Measurements from ENCODE around the gene ZNRF3. TPM values are rescaled to one million over a fixed set of nuclear protein-coding genes. Genes with fewer than 3 reads are reported as not detected.

Gene ZNRF3
- polyA plus RNA-seq, 1 donor (not counting 4 experiments of a cell fraction or from before 2014, with no cell fraction given): 2.6 TPM

GRCh38 chr22:28846994-28847393 lies 36.4 kb upstream of the ZNRF3 start:
- no peaks in the 10 kb centered on the region for H3K9me1 ChIP-seq (ENCODE audit: control insufficient read depth, extremely low read depth, insufficient read depth, low read length)
- no peak overlapping the region for H3K9ac ChIP-seq (ENCODE audit: control insufficient read depth, extremely low read depth, insufficient read depth, low read length)
- H2AFZ ChIP-seq (ENCODE audit: control insufficient read depth, low read length): no peak overlapping the region
- H3K27ac ChIP-seq (ENCODE audit: control insufficient read depth, insufficient read depth, low read length): no peak overlapping the region
- H3K36me3 ChIP-seq (ENCODE audit: control insufficient read depth in 2 of 2, extremely low read depth in 1 of 2, insufficient read depth in 2 of 2, low read length in 2 of 2): no peaks in the 10 kb centered on the region
- H3K27me3 ChIP-seq (ENCODE audit: control insufficient read depth, extremely low read depth, insufficient read depth, low read length): no peaks in the 10 kb centered on the region
- H3K79me2 ChIP-seq (ENCODE audit: control insufficient read depth, insufficient read depth, low read length): no peaks in the 10 kb centered on the region
- dilution Hi-C loops (cut with MboI; ENCODE audit: extremely low pct_ligation_motif_present, low sequenced_read_pairs): no loop called here
- TF ChIP-seq CTCF (optimal IDR thresholded peaks at IDR 0.05 in 1 of 3, IDR thresholded peaks at IDR 0.05 in 1 of 3, conservative IDR thresholded peaks at IDR 0.05 in 1 of 3; ENCODE audit: extremely low read depth in 1 of 3, insufficient read depth in 2 of 3, low read length in 3 of 3) (no peak), EZH2 (IDR thresholded peaks at IDR 0.05; ENCODE audit: low read length) (no peak)
- no peaks in the 10 kb centered on the region for H3K4me1 ChIP-seq (ENCODE audit: control insufficient read depth, extremely low read depth, insufficient read depth, low read length)
- peaks cover 2% of the 10 kb centered on the region for H3K9me3 ChIP-seq (ENCODE audit: control insufficient read depth, low read depth, low read length)
- FAIRE-seq (no peak), DNase-seq (ENCODE audit: low read depth, low spot score) (no peak)
- H3K4me3 ChIP-seq (ENCODE audit: control insufficient read depth in 2 of 3, extremely low read depth in 1 of 3, insufficient read depth in 2 of 3, low read depth in 1 of 3, low read length in 3 of 3): no peak overlapping the region
- H3K4me2 ChIP-seq (ENCODE audit: control insufficient read depth, extremely low read depth, insufficient read depth, low read depth, low read length): no peak overlapping the region
- no peaks in the 10 kb centered on the region for H4K20me1 ChIP-seq (ENCODE audit: control insufficient read depth, extremely low read depth, insufficient read depth, low read length)

GRCh38 chr22:28855355-28856094 lies 27.8 kb upstream of the ZNRF3 start:
- H3K4me2 ChIP-seq (ENCODE audit: control insufficient read depth, extremely low read depth, insufficient read depth, low read depth, low read length): no peak overlapping the region

More at GRCh38 chr22:28855355-28856094, 27.8 kb upstream of the ZNRF3 start:
- DNase-seq (ENCODE audit: low read depth, low spot score) (peak; percentile 38), FAIRE-seq (peak; percentile 91)
- no peaks in the 10 kb centered on the region for H3K4me1 ChIP-seq (ENCODE audit: control insufficient read depth, extremely low read depth, insufficient read depth, low read length)
- H2AFZ ChIP-seq (ENCODE audit: control insufficient read depth, low read length): no peak overlapping the region
- H3K79me2 ChIP-seq (ENCODE audit: control insufficient read depth, insufficient read depth, low read length): no peaks in the 10 kb centered on the region
- no peaks in the 10 kb centered on the region for H3K9me3 ChIP-seq (ENCODE audit: control insufficient read depth, low read depth, low read length)
- H3K27ac ChIP-seq (ENCODE audit: control insufficient read depth, insufficient read depth, low read length): no peak overlapping the region
- peak; percentile 83 to 88 (median 84) for TF ChIP-seq CTCF (optimal IDR thresholded peaks at IDR 0.05 in 1 of 3, IDR thresholded peaks at IDR 0.05 in 1 of 3, conservative IDR thresholded peaks at IDR 0.05 in 1 of 3; ENCODE audit: extremely low read depth in 1 of 3, insufficient read depth in 2 of 3, low read length in 3 of 3)
- no peak for TF ChIP-seq EZH2 (IDR thresholded peaks at IDR 0.05; ENCODE audit: low read length)
- H3K27me3 ChIP-seq (ENCODE audit: control insufficient read depth, extremely low read depth, insufficient read depth, low read length): no peaks in the 10 kb centered on the region
- no peaks in the 10 kb centered on the region for H4K20me1 ChIP-seq (ENCODE audit: control insufficient read depth, extremely low read depth, insufficient read depth, low read length)
- no peak overlapping the region for H3K9ac ChIP-seq (ENCODE audit: control insufficient read depth, extremely low read depth, insufficient read depth, low read length)
- H3K4me3 ChIP-seq (ENCODE audit: control insufficient read depth in 2 of 3, extremely low read depth in 1 of 3, insufficient read depth in 2 of 3, low read depth in 1 of 3, low read length in 3 of 3): no peak overlapping the region
- H3K36me3 ChIP-seq (ENCODE audit: control insufficient read depth in 2 of 2, extremely low read depth in 1 of 2, insufficient read depth in 2 of 2, low read length in 2 of 2): no peaks in the 10 kb centered on the region
- dilution Hi-C loops (cut with MboI; ENCODE audit: extremely low pct_ligation_motif_present, low sequenced_read_pairs): no loop called here
- no peaks in the 10 kb centered on the region for H3K9me1 ChIP-seq (ENCODE audit: control insufficient read depth, extremely low read depth, insufficient read depth, low read length)
